Mesothelial cell of epicardium (in vitro differentiated cells): ENCODE results near the gene CALHM2. TPM values are rescaled to one million over a fixed set of nuclear protein-coding genes. Genes with fewer than 3 reads are reported as not detected.
"Not testable (repeated sequence)": the region's sequence is repeated elsewhere in the genome, so short reads cannot be mapped to it uniquely, and the experiment has no call there.

ENCODE experiments used
- DNase-seq, 2 experiments: peaks; one replicate each; pipeline ENCODE4 v3.0.0; 2021; ENCODE audit warnings: low spot score in 2 of 2; ENCODE audit not compliant: unreplicated experiment in 2 of 2
- H3K27ac Mint-ChIP-seq: 2 replicates; pipeline ENCODE4 v1.8.0; 2021; ENCODE audit warnings: mixed read lengths
- H3K27me3 Mint-ChIP-seq: 2 replicates; pipeline ENCODE4 v1.8.0; 2021; ENCODE audit warnings: low read depth, mixed read lengths
- H3K36me3 Mint-ChIP-seq: 2 replicates; pipeline ENCODE4 v1.8.0; 2021; ENCODE audit warnings: mixed read lengths
- H3K4me1 Mint-ChIP-seq: 2 replicates; pipeline ENCODE4 v1.8.0; 2021; ENCODE audit warnings: mixed read lengths
- H3K4me3 Mint-ChIP-seq: 2 replicates; pipeline ENCODE4 v1.8.0; 2021; ENCODE audit warnings: mild to moderate bottlenecking, moderate library complexity, mixed read lengths
- H3K9me3 Mint-ChIP-seq: 2 replicates; pipeline ENCODE4 v1.8.0; 2021; ENCODE audit warnings: mixed read lengths
- total RNA-seq: library from RNA; stranded (reverse); gene quantifications from 3 replicates; pipeline ENCODE4 v1.2.1, GENCODE V29; 2021
- TF ChIP-seq, protein P1 (sequence below): fragments of 200-600 bp; sonication (generic); IDR thresholded peaks from one replicate; pipeline ENCODE4 v1.5.0; 2021; ENCODE audit warnings: antibody characterized with exemption; ENCODE audit not compliant: unreplicated experiment

The CALHM2 gene
- total RNA-seq, 1 donor from 2014 or later: 4.3 TPM

DNA sequence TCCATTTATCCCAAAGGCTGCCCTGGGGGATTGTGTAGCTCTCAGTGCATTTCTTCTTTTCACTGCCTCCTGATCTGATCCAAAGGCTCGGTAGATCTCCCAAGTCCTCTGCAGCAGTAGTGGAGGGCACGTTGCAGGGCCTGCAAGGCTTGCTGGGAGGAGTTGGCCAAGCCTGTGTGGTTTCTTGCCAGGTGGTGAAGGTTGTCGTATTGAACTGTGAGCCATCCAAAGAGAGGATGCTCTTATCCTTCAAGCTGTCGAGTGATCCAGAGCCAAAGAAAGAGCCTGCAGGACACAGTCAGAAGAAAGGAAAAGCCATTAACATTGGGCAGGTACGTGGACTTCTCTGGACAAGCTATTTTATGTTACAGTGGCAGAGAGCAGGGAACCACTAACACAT, 34.6 kb downstream of the CALHM2 start:
- Mint-ChIP-seq H3K36me3 (peaks cover 44% of the 10 kb centered on the region), H3K27ac (no peak overlapping the region), H3K4me1 (no peaks in the 10 kb centered on the region), H3K4me3 (no peak overlapping the region), H3K9me3 (no peaks in the 10 kb centered on the region), H3K27me3 (no peaks in the 10 kb centered on the region)
- no peak for DNase-seq
- TF ChIP-seq, protein P1, sequence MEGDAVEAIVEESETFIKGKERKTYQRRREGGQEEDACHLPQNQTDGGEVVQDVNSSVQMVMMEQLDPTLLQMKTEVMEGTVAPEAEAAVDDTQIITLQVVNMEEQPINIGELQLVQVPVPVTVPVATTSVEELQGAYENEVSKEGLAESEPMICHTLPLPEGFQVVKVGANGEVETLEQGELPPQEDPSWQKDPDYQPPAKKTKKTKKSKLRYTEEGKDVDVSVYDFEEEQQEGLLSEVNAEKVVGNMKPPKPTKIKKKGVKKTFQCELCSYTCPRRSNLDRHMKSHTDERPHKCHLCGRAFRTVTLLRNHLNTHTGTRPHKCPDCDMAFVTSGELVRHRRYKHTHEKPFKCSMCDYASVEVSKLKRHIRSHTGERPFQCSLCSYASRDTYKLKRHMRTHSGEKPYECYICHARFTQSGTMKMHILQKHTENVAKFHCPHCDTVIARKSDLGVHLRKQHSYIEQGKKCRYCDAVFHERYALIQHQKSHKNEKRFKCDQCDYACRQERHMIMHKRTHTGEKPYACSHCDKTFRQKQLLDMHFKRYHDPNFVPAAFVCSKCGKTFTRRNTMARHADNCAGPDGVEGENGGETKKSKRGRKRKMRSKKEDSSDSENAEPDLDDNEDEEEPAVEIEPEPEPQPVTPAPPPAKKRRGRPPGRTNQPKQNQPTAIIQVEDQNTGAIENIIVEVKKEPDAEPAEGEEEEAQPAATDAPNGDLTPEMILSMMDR: no peak

GRCh38 chr10:103417148-103417469, 35.1 kb downstream of the CALHM2 start:
- not testable (repeated sequence) for H3K9me3 Mint-ChIP-seq, H3K27ac Mint-ChIP-seq, H3K4me3 Mint-ChIP-seq, DNase-seq, H3K27me3 Mint-ChIP-seq, H3K4me1 Mint-ChIP-seq
- H3K36me3 Mint-ChIP-seq: peaks cover 39% of the 10 kb centered on the region

DNA sequence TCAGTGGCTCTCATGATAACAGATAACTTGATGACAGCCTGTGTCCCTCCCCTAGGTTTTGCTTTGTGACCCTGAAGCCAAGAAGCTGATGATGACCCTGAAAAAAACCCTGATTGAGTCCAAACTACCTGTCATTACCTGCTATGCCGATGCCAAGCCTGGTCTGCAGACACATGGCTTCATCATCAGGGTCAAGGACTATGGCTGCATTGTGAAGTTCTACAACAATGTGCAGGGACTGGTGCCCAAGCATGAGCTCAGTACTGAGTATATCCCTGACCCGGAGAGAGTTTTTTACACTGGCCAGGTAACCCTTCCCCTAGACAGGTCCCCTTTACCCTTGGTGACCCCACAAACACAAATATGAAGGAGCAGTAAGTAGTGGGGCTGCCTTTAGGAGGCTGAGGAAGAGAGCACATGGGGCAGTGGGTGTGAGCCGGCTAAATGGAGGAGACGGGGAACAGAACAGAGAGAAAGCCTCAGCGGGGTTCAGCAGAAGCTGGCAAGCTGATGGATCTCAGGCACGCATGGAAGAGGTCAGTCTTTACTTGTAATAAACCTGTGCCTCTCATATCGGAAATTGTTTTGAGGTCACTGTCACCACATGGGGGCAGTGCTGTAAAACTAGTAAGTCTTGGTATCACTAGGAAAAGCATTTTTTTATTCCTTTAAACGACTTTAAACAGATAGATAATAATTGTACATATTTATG, 35.6 kb downstream of the CALHM2 start:
- peak in 1 of 2 experiments; percentile 53 for DNase-seq
- Mint-ChIP-seq H3K4me1 (no peaks in the 10 kb centered on the region), H3K4me3 (no peak overlapping the region), H3K27ac (no peak overlapping the region), H3K27me3 (no peaks in the 10 kb centered on the region), H3K36me3 (peaks cover 39% of the 10 kb centered on the region), H3K9me3 (no peaks in the 10 kb centered on the region)
- TF ChIP-seq, protein P1: peak; percentile 60

GRCh38 chr10:103415581-103415980, 36.6 kb downstream of the CALHM2 start:
- H3K9me3 Mint-ChIP-seq: no peaks in the 10 kb centered on the region
- TF ChIP-seq, protein P1: no peak
- H3K4me1 Mint-ChIP-seq: no peaks in the 10 kb centered on the region
- no peak overlapping the region for H3K4me3 Mint-ChIP-seq
- no peak overlapping the region for H3K27ac Mint-ChIP-seq
- H3K27me3 Mint-ChIP-seq: no peaks in the 10 kb centered on the region
- DNase-seq: no peak
- peaks cover 38% of the 10 kb centered on the region for H3K36me3 Mint-ChIP-seq

DNA sequence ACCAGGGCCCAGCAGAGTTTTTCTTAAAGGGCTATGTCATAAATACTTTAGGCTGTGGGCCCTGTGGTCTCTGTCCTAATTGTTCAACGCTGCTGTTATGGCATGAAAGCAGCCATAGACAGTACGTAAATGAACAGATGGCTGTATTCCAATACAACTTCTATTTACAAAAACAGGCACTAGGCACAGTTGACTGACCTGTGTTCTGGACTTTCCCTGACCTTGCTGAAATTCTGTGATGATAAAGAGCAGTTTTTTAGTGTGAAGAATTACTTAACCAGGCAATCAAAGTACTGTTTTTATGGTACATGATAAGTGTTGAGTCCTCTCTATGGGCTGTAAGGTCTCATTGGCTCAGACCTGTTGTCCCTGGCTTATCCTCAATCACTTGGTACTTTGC, 38.6 kb downstream of the CALHM2 start:
- H3K27ac Mint-ChIP-seq: no peak overlapping the region
- TF ChIP-seq, protein P1: no peak
- H3K4me1 Mint-ChIP-seq: no peaks in the 10 kb centered on the region
- DNase-seq: no peak
- H3K4me3 Mint-ChIP-seq: no peak overlapping the region
- peaks cover 41% of the 10 kb centered on the region for H3K36me3 Mint-ChIP-seq
- no peaks in the 10 kb centered on the region for H3K9me3 Mint-ChIP-seq
- no peaks in the 10 kb centered on the region for H3K27me3 Mint-ChIP-seq

- no peaks in the 10 kb centered on the region for H3K9me3 Mint-ChIP-seq
- H3K36me3 Mint-ChIP-seq: peaks cover 14% of the 10 kb centered on the region
- H3K27ac Mint-ChIP-seq: peak overlapping the region; percentile 96
- no peak for DNase-seq
- TF ChIP-seq, protein P1: no peak
- peaks cover 41% of the 10 kb centered on the region for H3K4me1 Mint-ChIP-seq
- H3K4me3 Mint-ChIP-seq: peak overlapping the region; percentile 96
- no peaks in the 10 kb centered on the region for H3K27me3 Mint-ChIP-seq
Observed at GRCh38 chr10:103397191-103397825, 54.9 kb downstream of the CALHM2 start.
